ENCODE data around the gene GNB2.

- peak in 1 of 2 experiments; percentile 27; a peak in 1 of 4 replicates for TF ChIP-seq EP300 (IDR thresholded peaks at IDR 0.05; ENCODE audit: low read depth in 2 of 2, low read length in 2 of 2)
- TF ChIP-seq EP300 (CRISPR knock-in tag; IDR thresholded peaks at IDR 0.05; ENCODE audit: borderline replicate concordance), result no peak
- TF ChIP-seq ZNF510 (CRISPR knock-in tag; IDR thresholded peaks at IDR 0.05; ENCODE audit: low read depth), result no peak
- TF ChIP-seq ISX (CRISPR knock-in tag; conservative IDR thresholded peaks at IDR 0.05), result no peak
- no peak for TF ChIP-seq EZH2 (conservative IDR thresholded peaks at IDR 0.05; ENCODE audit: low read depth, low read length)
- TF ChIP-seq ZBTB34 (CRISPR knock-in tag; IDR thresholded peaks at IDR 0.05), result no peak
- no peak for TF ChIP-seq ZNF572 (CRISPR knock-in tag; IDR thresholded peaks at IDR 0.05)
- TF ChIP-seq REST (IDR thresholded peaks at IDR 0.05; ENCODE audit: borderline replicate concordance in 1 of 2, low read depth in 1 of 2, low read length in 2 of 2), result no peak
- TF ChIP-seq MIER2 (CRISPR knock-in tag; IDR thresholded peaks at IDR 0.05), result no peak
- no peak for TF ChIP-seq PRDM4 (CRISPR knock-in tag; IDR thresholded peaks at IDR 0.05; ENCODE audit: borderline replicate concordance)
Observed at GRCh38 chr7:100726996-100727761, 53.6 kb downstream of the GNB2 start.
